Left lung (tissue), 10 donors: ENCODE measurements around the gene DDX18. TPM values are rescaled to one million over a fixed set of nuclear protein-coding genes. Genes with fewer than 3 reads are reported as not detected.

Source experiments
- ATAC-seq: fragments of 200-7000 bp; cut with Tn5 transposase; one replicate; pipeline ENCODE4 v1.9.1; 2020; ENCODE audit warnings: moderate library complexity
- DNase-seq, 4 donors: peaks; one replicate each; pipeline ENCODE4 v3.0.0-alpha.2; 2013 to 2020
- H3K27ac ChIP-seq, 2 donors: fragments of 200-600 bp; sonication (generic) in 1 of 2; one replicate each; pipeline versions ENCODE4 v1.5.0 to v1.8.0; 2020 to 2021
- H3K27me3 ChIP-seq, 2 donors: fragments of 200-600 bp; sonication (generic) in 1 of 2; one replicate each; pipeline versions ENCODE4 v1.5.0 to v1.8.0; 2020 to 2021
- H3K36me3 ChIP-seq, 2 donors: fragments of 200-600 bp; sonication (generic) in 1 of 2; one replicate each; pipeline versions ENCODE4 v1.5.0 to v1.8.0; 2020 to 2021
- H3K4me1 ChIP-seq, 2 donors: fragments of 200-600 bp; one replicate each; pipeline ENCODE4 v1.8.0; 2021
- H3K4me3 ChIP-seq, 2 donors: fragments of 200-600 bp; sonication (generic) in 1 of 2; one replicate each; pipeline versions ENCODE4 v1.5.0 to v1.8.0; 2020 to 2021; ENCODE audit warnings: mild to moderate bottlenecking in 1 of 2
- H3K9me3 ChIP-seq, 2 donors: fragments of 200-600 bp; sonication (generic) in 1 of 2; one replicate each; pipeline versions ENCODE4 v1.5.0 to v1.8.0; 2020 to 2021
- intact Hi-C, 2 donors: fragments of 100-400 bp; cut with DNase I; formaldehyde crosslinking; loops; one replicate each; pipeline versions ENCODE4 v1.11.2 to v1.14.2; 2022
- polyA plus RNA-seq, 6 donors: library from polyadenylated mRNA; unstranded; fragments of 120-200 nt; gene quantifications; one replicate each; pipeline ENCODE4 v1.2.1, GENCODE V29; 2013; ENCODE audit not compliant: insufficient read length in 6 of 6
- total RNA-seq, 2 donors: library from RNA; stranded (reverse); fragmentation: NEBNext Ultra II Directional; extraction: Animal tissue kit (Norgen Biotek cat#: 25700); gene quantifications; one replicate each; pipeline ENCODE4 v1.2.1, GENCODE V29; 2021
- TF ChIP-seq, protein P1 (sequence below), 2 donors: fragments of 200-600 bp; sonication (generic) in 1 of 2; IDR thresholded peaks; one replicate each; pipeline versions ENCODE4 v1.5.0 to v1.8.0; 2021; ENCODE audit warnings: antibody characterized with exemption in 2 of 2
- donor health status: DM: no; HTN: yes; CAD: no.
- donor health status: DM: no; HTN: no; CAD: no.

The DDX18 gene
- total and polyA plus RNA-seq, 8 donors: 39.1 to 85.0 (median 78.3) TPM

DNA sequence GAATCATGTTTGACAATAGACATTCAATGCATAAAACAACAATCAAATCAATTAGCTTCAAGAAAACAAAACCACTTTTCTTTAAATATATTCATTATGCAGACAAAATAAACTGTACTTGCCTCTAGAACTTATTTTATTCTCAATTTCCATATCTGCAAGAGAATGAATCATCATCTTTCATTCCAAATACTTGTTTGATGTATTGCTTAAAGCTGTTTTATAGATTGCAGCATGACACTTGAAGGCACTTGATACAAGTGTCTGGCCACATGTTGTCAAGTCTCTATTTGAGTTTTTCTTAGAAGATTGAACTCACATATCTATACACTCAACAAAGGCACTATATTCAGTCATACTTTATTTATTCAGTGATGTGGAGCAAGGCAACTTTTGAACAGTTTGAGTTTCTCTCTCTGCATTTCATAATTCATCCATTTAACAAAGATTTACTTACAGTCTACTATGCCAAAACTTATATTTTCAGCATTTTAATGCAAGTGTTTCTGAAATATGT is 38.7 kb upstream of the DDX18 start:
- TF ChIP-seq, protein P1, sequence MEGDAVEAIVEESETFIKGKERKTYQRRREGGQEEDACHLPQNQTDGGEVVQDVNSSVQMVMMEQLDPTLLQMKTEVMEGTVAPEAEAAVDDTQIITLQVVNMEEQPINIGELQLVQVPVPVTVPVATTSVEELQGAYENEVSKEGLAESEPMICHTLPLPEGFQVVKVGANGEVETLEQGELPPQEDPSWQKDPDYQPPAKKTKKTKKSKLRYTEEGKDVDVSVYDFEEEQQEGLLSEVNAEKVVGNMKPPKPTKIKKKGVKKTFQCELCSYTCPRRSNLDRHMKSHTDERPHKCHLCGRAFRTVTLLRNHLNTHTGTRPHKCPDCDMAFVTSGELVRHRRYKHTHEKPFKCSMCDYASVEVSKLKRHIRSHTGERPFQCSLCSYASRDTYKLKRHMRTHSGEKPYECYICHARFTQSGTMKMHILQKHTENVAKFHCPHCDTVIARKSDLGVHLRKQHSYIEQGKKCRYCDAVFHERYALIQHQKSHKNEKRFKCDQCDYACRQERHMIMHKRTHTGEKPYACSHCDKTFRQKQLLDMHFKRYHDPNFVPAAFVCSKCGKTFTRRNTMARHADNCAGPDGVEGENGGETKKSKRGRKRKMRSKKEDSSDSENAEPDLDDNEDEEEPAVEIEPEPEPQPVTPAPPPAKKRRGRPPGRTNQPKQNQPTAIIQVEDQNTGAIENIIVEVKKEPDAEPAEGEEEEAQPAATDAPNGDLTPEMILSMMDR (IDR thresholded peaks at IDR 0.05): no peak
- peak; percentile 87 for ATAC-seq
- no peaks in the 10 kb centered on the region for H3K9me3 ChIP-seq

GRCh38 chr2:117776888-117777287 is 37.6 kb upstream of the DDX18 start:
- DNase-seq: no peak
- TF ChIP-seq, protein P1 (IDR thresholded peaks at IDR 0.05): no peak
- Histone ChIP-seq H3K36me3 (no peaks in the 10 kb centered on the region), H3K9me3 (no peaks in the 10 kb centered on the region), H3K27ac (no peak overlapping the region), H3K27me3 (no peaks in the 10 kb centered on the region), H3K4me3 (no peak overlapping the region), H3K4me1 (no peaks in the 10 kb centered on the region)
- intact Hi-C loops: no loop called here
- ATAC-seq: peak; percentile 38

More for the DNA sequence above, 38.7 kb upstream of the DDX18 start:
- no peak overlapping the region for H3K4me3 ChIP-seq
- DNase-seq: no peak
- intact Hi-C loops: no loop called here
- H3K4me1 ChIP-seq: no peaks in the 10 kb centered on the region
- H3K27me3 ChIP-seq: no peaks in the 10 kb centered on the region
- no peaks in the 10 kb centered on the region for H3K36me3 ChIP-seq
- no peak overlapping the region for H3K27ac ChIP-seq

DNA sequence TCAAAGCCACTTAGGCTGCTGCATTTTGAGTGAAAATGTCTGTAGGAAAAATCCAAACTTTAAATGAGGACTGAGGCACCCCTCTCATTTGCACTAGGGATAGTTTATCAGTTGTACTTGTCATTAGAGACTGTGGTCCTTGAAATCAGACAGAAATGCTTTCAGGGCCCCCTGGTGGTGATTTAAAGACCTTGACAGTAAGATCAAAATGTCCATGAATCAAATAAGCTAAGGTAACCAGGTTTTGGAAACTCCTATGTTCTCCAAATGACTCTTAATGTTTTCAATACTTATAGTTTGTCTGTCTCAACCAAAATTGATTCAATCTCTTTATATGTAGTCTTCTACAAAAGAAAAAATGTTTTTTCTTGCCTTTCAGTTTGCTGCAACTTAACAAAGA is 28.8 kb upstream of the DDX18 start:
- H3K27ac ChIP-seq: no peak overlapping the region
- H3K27me3 ChIP-seq: no peaks in the 10 kb centered on the region
- H3K4me3 ChIP-seq: no peak overlapping the region
- TF ChIP-seq, protein P1 (IDR thresholded peaks at IDR 0.05): peak; percentile 45 to 51
- intact Hi-C loops: no loop called here
- no peaks in the 10 kb centered on the region for H3K36me3 ChIP-seq
- H3K9me3 ChIP-seq: no peaks in the 10 kb centered on the region
- DNase-seq: peak in 1 of 4 donors; percentile 42
- no peaks in the 10 kb centered on the region for H3K4me1 ChIP-seq
- peak; percentile 69 for ATAC-seq

- TF ChIP-seq, protein P1 (IDR thresholded peaks at IDR 0.05): no peak
- Histone ChIP-seq H3K36me3 (no peaks in the 10 kb centered on the region), H3K27ac (no peak overlapping the region), H3K27me3 (no peaks in the 10 kb centered on the region), H3K9me3 (no peaks in the 10 kb centered on the region), H3K4me3 (no peak overlapping the region), H3K4me1 (no peaks in the 10 kb centered on the region)
- DNase-seq: no peak
- intact Hi-C loops: no loop called here
- ATAC-seq: no peak
Observed at GRCh38 chr2:117786520-117786919, 28.0 kb upstream of the DDX18 start.

DNA sequence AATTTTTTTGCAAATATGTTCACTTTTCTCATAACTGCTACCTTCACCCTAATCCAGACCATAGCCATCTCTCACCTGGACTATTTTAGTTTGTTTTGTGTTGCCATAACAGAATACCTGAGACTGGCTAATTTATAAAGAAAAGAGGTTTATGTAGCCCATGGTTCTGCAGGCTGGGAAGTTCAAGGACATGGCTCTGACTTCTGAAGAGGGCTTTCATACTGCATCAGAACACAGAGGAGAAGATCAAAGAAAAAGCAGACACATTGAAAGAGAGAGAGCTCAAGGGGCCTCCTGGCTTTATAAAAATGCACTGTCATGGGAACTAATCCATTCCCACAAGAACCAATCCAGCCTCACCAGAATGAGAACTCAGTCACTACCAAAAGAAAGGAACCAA is 25.0 kb upstream of the DDX18 start:
- no peak for DNase-seq
- Histone ChIP-seq H3K27ac (no peak overlapping the region), H3K4me1 (no peaks in the 10 kb centered on the region), H3K27me3 (no peaks in the 10 kb centered on the region), H3K36me3 (no peaks in the 10 kb centered on the region), H3K4me3 (no peak overlapping the region), H3K9me3 (no peaks in the 10 kb centered on the region)
- intact Hi-C loops: no loop called here
- ATAC-seq: no peak
- TF ChIP-seq, protein P1 (IDR thresholded peaks at IDR 0.05): no peak
